OCI-LY3 (cell line): ENCODE results near the gene RFX4.

Experiments used
- CTCF ChIP-seq: fragments of 200-600, 300-600 bp; sonication (generic); IDR thresholded peaks from 2 replicates; pipeline ENCODE4 v1.5.1; 2014; ENCODE audit warnings: antibody characterized with exemption, low read length, low read depth
- EZH2phosphoT487 ChIP-seq: fragments of 200-600 bp; shearing (Covaris generic); IDR thresholded peaks from 2 replicates; pipeline ENCODE4 v1.6.1; 2018; ENCODE audit warnings: antibody characterized with exemption, mixed run types, low read depth

GRCh38 chr12:106541201-106541600, 41.6 kb upstream of the RFX4 start:
- TF ChIP-seq EZH2phosphoT487, result no peak
- TF ChIP-seq CTCF, result no peak
